ENCODE data around the gene CDKAL1. TPM values are rescaled to one million over a fixed set of nuclear protein-coding genes. Genes with fewer than 3 reads are reported as not detected.

The CDKAL1 gene
- total RNA-seq, 1 experiment from 2014 or later = 20.6 TPM

DNA sequence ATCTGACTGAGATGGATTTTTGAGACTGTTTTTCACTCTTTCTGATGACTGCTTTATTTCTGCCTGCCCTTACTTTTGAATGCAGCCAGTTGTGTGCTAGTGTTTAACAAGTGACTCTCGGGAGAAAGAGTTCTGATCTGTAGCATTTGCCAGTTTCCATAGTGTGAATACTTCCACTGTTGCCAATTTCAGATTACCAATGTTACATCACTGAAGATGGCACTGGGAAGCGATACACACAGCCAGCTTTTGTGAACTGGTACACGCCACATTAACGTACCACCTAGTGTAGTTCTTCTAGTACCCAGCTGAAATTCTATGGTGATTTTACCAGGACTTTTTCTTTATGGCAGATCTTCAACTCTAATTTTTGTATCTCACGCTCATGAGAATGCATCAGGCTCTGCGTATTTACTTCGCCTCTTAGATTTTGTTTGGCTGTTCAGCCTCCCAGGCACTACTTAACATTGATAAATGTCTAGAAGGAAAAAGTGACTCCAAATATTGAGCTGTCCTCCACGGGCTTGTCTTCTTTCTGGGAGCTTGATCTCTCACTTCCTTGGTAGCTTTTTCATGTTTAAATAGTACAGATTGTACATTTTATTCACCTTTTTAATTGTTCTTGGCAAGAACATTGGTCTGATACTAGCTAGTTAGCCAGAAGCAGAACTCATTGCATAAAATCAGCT lies 537.7 kb downstream of the CDKAL1 start (continued):
- TF ChIP-seq, protein P1, sequence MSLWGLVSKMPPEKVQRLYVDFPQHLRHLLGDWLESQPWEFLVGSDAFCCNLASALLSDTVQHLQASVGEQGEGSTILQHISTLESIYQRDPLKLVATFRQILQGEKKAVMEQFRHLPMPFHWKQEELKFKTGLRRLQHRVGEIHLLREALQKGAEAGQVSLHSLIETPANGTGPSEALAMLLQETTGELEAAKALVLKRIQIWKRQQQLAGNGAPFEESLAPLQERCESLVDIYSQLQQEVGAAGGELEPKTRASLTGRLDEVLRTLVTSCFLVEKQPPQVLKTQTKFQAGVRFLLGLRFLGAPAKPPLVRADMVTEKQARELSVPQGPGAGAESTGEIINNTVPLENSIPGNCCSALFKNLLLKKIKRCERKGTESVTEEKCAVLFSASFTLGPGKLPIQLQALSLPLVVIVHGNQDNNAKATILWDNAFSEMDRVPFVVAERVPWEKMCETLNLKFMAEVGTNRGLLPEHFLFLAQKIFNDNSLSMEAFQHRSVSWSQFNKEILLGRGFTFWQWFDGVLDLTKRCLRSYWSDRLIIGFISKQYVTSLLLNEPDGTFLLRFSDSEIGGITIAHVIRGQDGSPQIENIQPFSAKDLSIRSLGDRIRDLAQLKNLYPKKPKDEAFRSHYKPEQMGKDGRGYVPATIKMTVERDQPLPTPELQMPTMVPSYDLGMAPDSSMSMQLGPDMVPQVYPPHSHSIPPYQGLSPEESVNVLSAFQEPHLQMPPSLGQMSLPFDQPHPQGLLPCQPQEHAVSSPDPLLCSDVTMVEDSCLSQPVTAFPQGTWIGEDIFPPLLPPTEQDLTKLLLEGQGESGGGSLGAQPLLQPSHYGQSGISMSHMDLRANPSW (CRISPR knock-in tag; conservative IDR thresholded peaks at IDR 0.05; ENCODE audit: low read depth) = no peak
- no peak for TF ChIP-seq ZNF671 (CRISPR knock-in tag; IDR thresholded peaks at IDR 0.05)

DNA sequence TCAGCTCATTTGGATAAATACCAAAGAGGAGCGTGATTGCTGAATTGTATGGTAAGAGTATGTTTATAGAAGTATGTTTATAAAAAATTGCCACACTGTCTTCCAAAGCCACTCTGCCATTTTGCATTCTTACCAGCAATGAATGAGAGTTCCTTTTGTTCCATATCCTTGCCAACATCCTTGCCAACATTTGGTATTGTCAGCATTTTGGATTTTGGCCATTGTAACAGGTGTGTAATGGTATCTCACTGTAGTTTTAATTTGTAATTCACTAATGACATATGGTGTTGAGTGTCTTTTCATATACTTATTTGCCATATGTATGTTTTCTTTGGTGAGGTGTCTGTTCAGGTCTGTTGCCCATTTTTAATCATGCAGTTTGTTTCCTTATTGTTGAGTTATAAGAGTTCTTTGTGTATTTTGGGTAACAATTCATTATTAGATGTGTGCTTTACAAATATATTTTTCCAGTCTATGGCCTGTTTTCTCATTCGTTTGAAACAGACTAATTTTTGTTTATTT lies 539.1 kb downstream of the CDKAL1 start:
- Mint-ChIP-seq H3K9me3 (peaks cover 28% of the 10 kb centered on the region), H3K36me3 (peaks cover 19% of the 10 kb centered on the region), H3K4me1 (peaks cover 19% of the 10 kb centered on the region), H3K4me3 (no peak overlapping the region), H3K27me3 (ENCODE audit: low read depth) (no peaks in the 10 kb centered on the region), H3K27ac (no peak overlapping the region)
- CTCF ChIA-PET = no interaction called here
- DNase-seq (ENCODE audit: low spot score) (no peak), ATAC-seq (no peak)
- TF ChIP-seq, protein P2, sequence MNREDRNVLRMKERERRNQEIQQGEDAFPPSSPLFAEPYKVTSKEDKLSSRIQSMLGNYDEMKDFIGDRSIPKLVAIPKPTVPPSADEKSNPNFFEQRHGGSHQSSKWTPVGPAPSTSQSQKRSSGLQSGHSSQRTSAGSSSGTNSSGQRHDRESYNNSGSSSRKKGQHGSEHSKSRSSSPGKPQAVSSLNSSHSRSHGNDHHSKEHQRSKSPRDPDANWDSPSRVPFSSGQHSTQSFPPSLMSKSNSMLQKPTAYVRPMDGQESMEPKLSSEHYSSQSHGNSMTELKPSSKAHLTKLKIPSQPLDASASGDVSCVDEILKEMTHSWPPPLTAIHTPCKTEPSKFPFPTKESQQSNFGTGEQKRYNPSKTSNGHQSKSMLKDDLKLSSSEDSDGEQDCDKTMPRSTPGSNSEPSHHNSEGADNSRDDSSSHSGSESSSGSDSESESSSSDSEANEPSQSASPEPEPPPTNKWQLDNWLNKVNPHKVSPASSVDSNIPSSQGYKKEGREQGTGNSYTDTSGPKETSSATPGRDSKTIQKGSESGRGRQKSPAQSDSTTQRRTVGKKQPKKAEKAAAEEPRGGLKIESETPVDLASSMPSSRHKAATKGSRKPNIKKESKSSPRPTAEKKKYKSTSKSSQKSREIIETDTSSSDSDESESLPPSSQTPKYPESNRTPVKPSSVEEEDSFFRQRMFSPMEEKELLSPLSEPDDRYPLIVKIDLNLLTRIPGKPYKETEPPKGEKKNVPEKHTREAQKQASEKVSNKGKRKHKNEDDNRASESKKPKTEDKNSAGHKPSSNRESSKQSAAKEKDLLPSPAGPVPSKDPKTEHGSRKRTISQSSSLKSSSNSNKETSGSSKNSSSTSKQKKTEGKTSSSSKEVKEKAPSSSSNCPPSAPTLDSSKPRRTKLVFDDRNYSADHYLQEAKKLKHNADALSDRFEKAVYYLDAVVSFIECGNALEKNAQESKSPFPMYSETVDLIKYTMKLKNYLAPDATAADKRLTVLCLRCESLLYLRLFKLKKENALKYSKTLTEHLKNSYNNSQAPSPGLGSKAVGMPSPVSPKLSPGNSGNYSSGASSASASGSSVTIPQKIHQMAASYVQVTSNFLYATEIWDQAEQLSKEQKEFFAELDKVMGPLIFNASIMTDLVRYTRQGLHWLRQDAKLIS (CRISPR knock-in tag; IDR thresholded peaks at IDR 0.05; ENCODE audit: borderline replicate concordance) = no peak
- TF ChIP-seq TEAD4 (CRISPR knock-in tag; IDR thresholded peaks at IDR 0.05) (no peak), ZNF219 (CRISPR knock-in tag; IDR thresholded peaks at IDR 0.05; ENCODE audit: borderline replicate concordance) (no peak), ZNF232 (CRISPR knock-in tag; IDR thresholded peaks at IDR 0.05) (no peak), FOXJ3 (CRISPR knock-in tag; IDR thresholded peaks at IDR 0.05; ENCODE audit: borderline replicate concordance) (no peak), NR1H2 (CRISPR knock-in tag; IDR thresholded peaks at IDR 0.05) (no peak), ATF1 (CRISPR knock-in tag; IDR thresholded peaks at IDR 0.05) (no peak), GABPB1 (CRISPR knock-in tag; IDR thresholded peaks at IDR 0.05) (no peak), SP1 (CRISPR knock-in tag; conservative IDR thresholded peaks at IDR 0.05) (no peak), JUN (CRISPR knock-in tag; IDR thresholded peaks at IDR 0.05) (no peak), KAT7 (CRISPR knock-in tag; IDR thresholded peaks at IDR 0.05; ENCODE audit: borderline replicate concordance) (no peak), FOXP1 (CRISPR knock-in tag; IDR thresholded peaks at IDR 0.05; ENCODE audit: borderline replicate concordance) (no peak), MYBL2 (CRISPR knock-in tag; IDR thresholded peaks at IDR 0.05) (no peak)
- TF ChIP-seq, protein P3, sequence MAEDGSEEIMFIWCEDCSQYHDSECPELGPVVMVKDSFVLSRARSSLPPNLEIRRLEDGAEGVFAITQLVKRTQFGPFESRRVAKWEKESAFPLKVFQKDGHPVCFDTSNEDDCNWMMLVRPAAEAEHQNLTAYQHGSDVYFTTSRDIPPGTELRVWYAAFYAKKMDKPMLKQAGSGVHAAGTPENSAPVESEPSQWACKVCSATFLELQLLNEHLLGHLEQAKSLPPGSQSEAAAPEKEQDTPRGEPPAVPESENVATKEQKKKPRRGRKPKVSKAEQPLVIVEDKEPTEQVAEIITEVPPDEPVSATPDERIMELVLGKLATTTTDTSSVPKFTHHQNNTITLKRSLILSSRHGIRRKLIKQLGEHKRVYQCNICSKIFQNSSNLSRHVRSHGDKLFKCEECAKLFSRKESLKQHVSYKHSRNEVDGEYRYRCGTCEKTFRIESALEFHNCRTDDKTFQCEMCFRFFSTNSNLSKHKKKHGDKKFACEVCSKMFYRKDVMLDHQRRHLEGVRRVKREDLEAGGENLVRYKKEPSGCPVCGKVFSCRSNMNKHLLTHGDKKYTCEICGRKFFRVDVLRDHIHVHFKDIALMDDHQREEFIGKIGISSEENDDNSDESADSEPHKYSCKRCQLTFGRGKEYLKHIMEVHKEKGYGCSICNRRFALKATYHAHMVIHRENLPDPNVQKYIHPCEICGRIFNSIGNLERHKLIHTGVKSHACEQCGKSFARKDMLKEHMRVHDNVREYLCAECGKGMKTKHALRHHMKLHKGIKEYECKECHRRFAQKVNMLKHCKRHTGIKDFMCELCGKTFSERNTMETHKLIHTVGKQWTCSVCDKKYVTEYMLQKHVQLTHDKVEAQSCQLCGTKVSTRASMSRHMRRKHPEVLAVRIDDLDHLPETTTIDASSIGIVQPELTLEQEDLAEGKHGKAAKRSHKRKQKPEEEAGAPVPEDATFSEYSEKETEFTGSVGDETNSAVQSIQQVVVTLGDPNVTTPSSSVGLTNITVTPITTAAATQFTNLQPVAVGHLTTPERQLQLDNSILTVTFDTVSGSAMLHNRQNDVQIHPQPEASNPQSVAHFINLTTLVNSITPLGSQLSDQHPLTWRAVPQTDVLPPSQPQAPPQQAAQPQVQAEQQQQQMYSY (CRISPR knock-in tag; IDR thresholded peaks at IDR 0.05) = no peak
- TF ChIP-seq, protein P4, sequence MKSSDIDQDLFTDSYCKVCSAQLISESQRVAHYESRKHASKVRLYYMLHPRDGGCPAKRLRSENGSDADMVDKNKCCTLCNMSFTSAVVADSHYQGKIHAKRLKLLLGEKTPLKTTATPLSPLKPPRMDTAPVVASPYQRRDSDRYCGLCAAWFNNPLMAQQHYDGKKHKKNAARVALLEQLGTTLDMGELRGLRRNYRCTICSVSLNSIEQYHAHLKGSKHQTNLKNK (CRISPR knock-in tag; IDR thresholded peaks at IDR 0.05) = no peak
- TF ChIP-seq, protein P5, sequence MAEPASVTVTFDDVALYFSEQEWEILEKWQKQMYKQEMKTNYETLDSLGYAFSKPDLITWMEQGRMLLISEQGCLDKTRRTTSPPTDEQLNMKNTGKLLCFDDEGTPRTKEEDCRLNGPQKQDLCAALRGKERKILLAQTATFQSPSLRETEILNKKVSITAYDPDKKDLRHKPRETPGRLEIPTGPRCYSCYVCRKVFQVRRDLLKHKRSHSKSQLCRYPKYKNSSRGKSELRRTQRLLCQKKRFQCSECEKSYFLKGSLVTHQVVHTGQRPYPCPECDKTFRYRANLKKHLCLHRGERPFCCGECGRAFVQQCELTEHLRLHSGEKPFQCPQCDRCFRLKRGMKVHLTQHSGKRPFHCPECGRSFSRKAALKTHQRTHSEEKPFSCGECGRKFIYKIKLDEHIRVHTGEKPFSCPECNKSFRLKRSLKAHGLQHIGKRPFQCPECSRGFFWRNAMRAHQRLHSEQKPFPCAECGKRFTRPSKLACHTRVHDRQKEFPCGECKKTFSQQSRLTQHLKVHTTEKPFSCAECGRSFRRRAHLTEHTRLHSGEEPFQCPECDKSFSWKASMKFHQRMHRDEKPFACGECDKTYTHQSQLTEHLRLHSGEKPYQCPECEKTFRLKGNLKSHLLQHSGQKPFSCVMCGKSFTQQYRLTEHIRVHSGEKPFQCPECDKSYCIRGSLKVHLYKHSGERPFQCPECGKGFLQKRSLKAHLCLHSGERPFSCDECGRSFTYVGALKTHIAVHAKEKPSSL (CRISPR knock-in tag; conservative IDR thresholded peaks at IDR 0.05) = no peak
- TF ChIP-seq, protein P6, sequence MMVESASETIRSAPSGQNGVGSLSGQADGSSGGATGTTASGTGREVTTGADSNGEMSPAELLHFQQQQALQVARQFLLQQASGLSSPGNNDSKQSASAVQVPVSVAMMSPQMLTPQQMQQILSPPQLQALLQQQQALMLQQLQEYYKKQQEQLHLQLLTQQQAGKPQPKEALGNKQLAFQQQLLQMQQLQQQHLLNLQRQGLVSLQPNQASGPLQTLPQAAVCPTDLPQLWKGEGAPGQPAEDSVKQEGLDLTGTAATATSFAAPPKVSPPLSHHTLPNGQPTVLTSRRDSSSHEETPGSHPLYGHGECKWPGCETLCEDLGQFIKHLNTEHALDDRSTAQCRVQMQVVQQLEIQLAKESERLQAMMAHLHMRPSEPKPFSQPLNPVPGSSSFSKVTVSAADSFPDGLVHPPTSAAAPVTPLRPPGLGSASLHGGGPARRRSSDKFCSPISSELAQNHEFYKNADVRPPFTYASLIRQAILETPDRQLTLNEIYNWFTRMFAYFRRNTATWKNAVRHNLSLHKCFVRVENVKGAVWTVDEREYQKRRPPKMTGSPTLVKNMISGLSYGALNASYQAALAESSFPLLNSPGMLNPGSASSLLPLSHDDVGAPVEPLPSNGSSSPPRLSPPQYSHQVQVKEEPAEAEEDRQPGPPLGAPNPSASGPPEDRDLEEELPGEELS (CRISPR knock-in tag; IDR thresholded peaks at IDR 0.05) = no peak
- POLR2A ChIA-PET = no interaction called here
